Measurements from ENCODE around the gene CDKN2B-AS1.

CDKN2B-AS1 gene

DNA sequence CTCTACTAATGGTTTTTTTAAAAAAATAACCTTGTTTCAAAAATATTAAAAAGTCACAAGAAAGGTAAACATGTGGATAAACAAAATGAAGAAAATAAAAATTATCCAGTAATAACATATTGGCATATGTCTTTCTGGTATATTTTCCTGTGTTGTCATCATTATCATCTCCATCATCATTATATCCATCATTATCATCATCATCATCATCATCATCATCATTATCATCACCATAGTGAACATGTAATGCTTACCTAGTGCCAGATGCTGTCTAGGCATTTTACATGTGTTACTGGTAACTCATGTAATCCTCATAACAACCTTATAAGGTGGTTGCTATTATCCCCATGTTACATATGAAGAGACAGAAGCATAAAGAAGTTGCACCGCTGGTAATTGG, 126.0 kb downstream of the CDKN2B-AS1 start:
- Histone ChIP-seq H3K9ac (no peak overlapping the region), H3K27ac (no peak overlapping the region)
- TF ChIP-seq Cebpa-rat (IDR thresholded peaks at IDR 0.05) = no peak

GRCh38 chr9:22124263-22125011, 129.8 kb downstream of the CDKN2B-AS1 start:
- no peak overlapping the region for H3K4me2 ChIP-seq
- H3K36me3 ChIP-seq = 0 out of 22 replicates have a peak, but pooled peaks cover 0 to 5% (median 0%) of the 10 kb centered on the region in 11 experiments
- no peak overlapping the region for H3K4me3 ChIP-seq
- H3K27ac ChIP-seq = no peak overlapping the region
- no peak for TF ChIP-seq Cebpa-rat (IDR thresholded peaks at IDR 0.05)
- H4K20me1 ChIP-seq = no peaks in the 10 kb centered on the region
- H3K9ac ChIP-seq = no peak overlapping the region
- H3K27me3 ChIP-seq = no peaks in the 10 kb centered on the region
- H3K4me1 ChIP-seq = peaks cover 0 to 38% (median 0%) of the 10 kb centered on the region in 10 experiments; a peak in 6 of 20 replicates
- H3K9me3 ChIP-seq (replicated peaks in 1 of 11) = peaks cover 0 to 29% (median 12%) of the 10 kb centered on the region in 11 experiments; a peak in 17 of 22 replicates

More for the DNA sequence above, 126.0 kb downstream of the CDKN2B-AS1 start:
- Histone ChIP-seq H4K20me1 (no peaks in the 10 kb centered on the region), H3K9me3 (replicated peaks in 1 of 11) (peaks cover 0 to 36% (median 12%) of the 10 kb centered on the region in 11 experiments; a peak in 17 of 22 replicates), H3K4me2 (peak overlapping the region in 1 of 11 experiments; percentile 58; a peak in 2 of 22 replicates), H3K4me1 (peaks cover 0 to 54% (median 0%) of the 10 kb centered on the region in 10 experiments; a peak in 6 of 20 replicates), H3K4me3 (no peak overlapping the region), H3K27me3 (no peaks in the 10 kb centered on the region), H3K36me3 (0 out of 22 replicates have a peak, but pooled peaks cover 0 to 5% (median 0%) of the 10 kb centered on the region in 11 experiments)

- Histone ChIP-seq H3K4me2 (peak overlapping the region in 3 of 11 experiments; percentile 43 to 78 (median 62); a peak in 6 of 22 replicates), H3K9ac (no peak overlapping the region), H3K4me1 (peaks cover 0 to 44% (median 0%) of the 10 kb centered on the region in 10 experiments; a peak in 6 of 20 replicates), H4K20me1 (no peaks in the 10 kb centered on the region), H3K9me3 (replicated peaks in 1 of 11) (0 out of 22 replicates have a peak, but pooled peaks cover 0 to 2% (median 0%) of the 10 kb centered on the region in 11 experiments), H3K27ac (peak overlapping the region in 2 of 11 experiments; percentile 39 to 46; a peak in 3 of 22 replicates), H3K36me3 (no peaks in the 10 kb centered on the region), H3K4me3 (no peak overlapping the region), H3K27me3 (no peaks in the 10 kb centered on the region)
- TF ChIP-seq Cebpa-rat (IDR thresholded peaks at IDR 0.05) = no peak
Observed at GRCh38 chr9:22129133-22129532, 134.5 kb downstream of the CDKN2B-AS1 start.

DNA sequence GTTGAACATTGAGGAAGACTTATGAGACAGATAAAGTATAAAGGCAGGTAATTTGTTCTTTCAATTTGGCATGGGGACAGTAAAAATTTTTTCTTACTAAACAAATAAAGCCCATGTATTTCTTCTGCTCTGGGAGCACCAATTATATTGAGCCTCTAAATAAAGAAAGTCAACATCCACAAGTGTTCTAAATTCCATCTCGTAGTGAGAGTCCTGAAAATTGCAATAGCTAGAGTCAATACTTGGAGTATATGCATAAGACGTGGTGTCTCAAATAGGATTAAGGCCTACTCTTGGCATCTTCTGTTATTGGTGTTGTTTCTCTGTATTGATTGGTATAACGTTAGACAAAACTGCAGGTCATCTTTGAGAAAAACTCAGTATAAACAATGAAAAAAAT, 135.0 kb downstream of the CDKN2B-AS1 start:
- H4K20me1 ChIP-seq = no peaks in the 10 kb centered on the region
- no peaks in the 10 kb centered on the region for H3K27me3 ChIP-seq
- H3K4me1 ChIP-seq = peaks cover 0 to 44% (median 0%) of the 10 kb centered on the region in 10 experiments; a peak in 6 of 20 replicates
- H3K9ac ChIP-seq = no peak overlapping the region
- H3K4me3 ChIP-seq = no peak overlapping the region
- no peaks in the 10 kb centered on the region for H3K9me3 ChIP-seq (replicated peaks in 1 of 11)
- H3K4me2 ChIP-seq = peak overlapping the region in 3 of 11 experiments; percentile 43 to 78 (median 62); a peak in 6 of 22 replicates
- no peak for TF ChIP-seq Cebpa-rat (IDR thresholded peaks at IDR 0.05)
- H3K36me3 ChIP-seq = no peaks in the 10 kb centered on the region
- peak overlapping the region in 2 of 11 experiments; percentile 39 to 46; a peak in 2 of 22 replicates for H3K27ac ChIP-seq

GRCh38 chr9:22131817-22132216, 137.2 kb downstream of the CDKN2B-AS1 start:
- Histone ChIP-seq H3K27ac (no peak overlapping the region), H3K9me3 (replicated peaks in 1 of 11) (no peaks in the 10 kb centered on the region), H3K9ac (no peak overlapping the region), H3K4me2 (peak overlapping the region in 3 of 11 experiments; percentile 22 to 63 (median 62); a peak in 6 of 22 replicates), H3K27me3 (no peaks in the 10 kb centered on the region), H3K4me3 (no peak overlapping the region), H3K36me3 (no peaks in the 10 kb centered on the region), H4K20me1 (no peaks in the 10 kb centered on the region), H3K4me1 (peaks cover 0 to 50% (median 0%) of the 10 kb centered on the region in 10 experiments; a peak in 6 of 20 replicates)
- no peak for TF ChIP-seq Cebpa-rat (IDR thresholded peaks at IDR 0.05)

GRCh38 chr9:22134390-22134789, 139.8 kb downstream of the CDKN2B-AS1 start:
- no peaks in the 10 kb centered on the region; a peak in 1 of 22 replicates for H3K9me3 ChIP-seq (replicated peaks in 1 of 11)
- H3K27me3 ChIP-seq = no peaks in the 10 kb centered on the region
- no peak overlapping the region for H3K4me3 ChIP-seq
- no peak for TF ChIP-seq Cebpa-rat (IDR thresholded peaks at IDR 0.05)
- no peak overlapping the region for H3K4me2 ChIP-seq
- peaks cover 0 to 51% (median 0%) of the 10 kb centered on the region in 10 experiments; a peak in 6 of 20 replicates for H3K4me1 ChIP-seq
- H4K20me1 ChIP-seq = no peaks in the 10 kb centered on the region
- no peaks in the 10 kb centered on the region for H3K36me3 ChIP-seq
- no peak overlapping the region for H3K27ac ChIP-seq
- no peak overlapping the region for H3K9ac ChIP-seq

DNA sequence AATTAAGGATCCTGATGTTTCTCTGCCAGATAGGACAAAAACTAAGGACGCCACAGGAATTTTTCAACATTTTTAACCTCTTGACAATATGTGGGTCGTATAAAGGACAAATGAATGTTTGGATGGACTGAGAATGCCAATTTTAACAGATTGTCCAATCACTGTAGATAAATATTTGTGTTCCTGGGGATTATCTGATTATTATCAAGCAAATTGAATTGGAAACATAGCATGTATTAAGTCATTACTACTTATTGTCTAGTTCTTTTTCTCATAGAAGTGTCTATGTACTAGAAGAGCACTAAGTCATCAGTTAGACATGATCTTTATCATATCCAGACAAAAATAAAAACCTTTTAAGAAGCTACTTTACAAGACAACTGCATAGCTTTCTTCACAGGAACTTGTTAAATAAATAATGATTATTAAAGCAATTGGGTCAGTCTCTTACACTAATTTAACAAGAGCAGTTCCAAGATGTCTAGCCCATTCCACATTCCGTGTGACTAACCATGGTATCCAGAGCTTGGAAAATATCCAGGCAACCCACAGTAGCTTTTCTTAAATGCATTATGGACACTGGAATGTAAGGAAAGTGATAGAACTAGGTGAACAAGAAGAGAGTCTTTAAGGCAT, 142.0 kb downstream of the CDKN2B-AS1 start:
- Histone ChIP-seq H3K9ac (no peak overlapping the region), H3K9me3 (replicated peaks in 1 of 11) (no peaks in the 10 kb centered on the region; a peak in 1 of 22 replicates), H4K20me1 (no peaks in the 10 kb centered on the region), H3K4me3 (no peak overlapping the region), H3K27ac (no peak overlapping the region), H3K4me2 (no peak overlapping the region), H3K4me1 (peaks cover 0 to 50% (median 0%) of the 10 kb centered on the region in 10 experiments; a peak in 6 of 20 replicates), H3K27me3 (no peaks in the 10 kb centered on the region), H3K36me3 (no peaks in the 10 kb centered on the region)
- TF ChIP-seq Cebpa-rat (IDR thresholded peaks at IDR 0.05) = no peak

GRCh38 chr9:22138956-22139660, 144.5 kb downstream of the CDKN2B-AS1 start:
- TF ChIP-seq Cebpa-rat (IDR thresholded peaks at IDR 0.05) = no peak
- Histone ChIP-seq H3K4me1 (peaks cover 0 to 61% (median 0%) of the 10 kb centered on the region in 10 experiments; a peak in 7 of 20 replicates), H3K4me2 (peak overlapping the region in 2 of 11 experiments; percentile 15 to 39; a peak in 3 of 22 replicates)

More at GRCh38 chr9:22138956-22139660, 144.5 kb downstream of the CDKN2B-AS1 start:
- Histone ChIP-seq H3K27me3 (no peaks in the 10 kb centered on the region), H3K9ac (no peak overlapping the region), H4K20me1 (no peaks in the 10 kb centered on the region), H3K36me3 (no peaks in the 10 kb centered on the region), H3K4me3 (no peak overlapping the region), H3K27ac (no peak overlapping the region), H3K9me3 (replicated peaks in 1 of 11) (no peaks in the 10 kb centered on the region; a peak in 1 of 22 replicates)

All from BLaER1 treated with 17β-estradiol and CSF1 and Interleukin-3, amounts not matched to agents 10 nM and 100 nM (cell line).